ENCODE measurements around the gene ENOX1. TPM values are rescaled to one million over a fixed set of nuclear protein-coding genes. Genes with fewer than 3 reads are reported as not detected.

ENOX1 gene
- total RNA-seq, 1 experiment from 2014 or later: 0.26 TPM

- TF ChIP-seq, protein P1, sequence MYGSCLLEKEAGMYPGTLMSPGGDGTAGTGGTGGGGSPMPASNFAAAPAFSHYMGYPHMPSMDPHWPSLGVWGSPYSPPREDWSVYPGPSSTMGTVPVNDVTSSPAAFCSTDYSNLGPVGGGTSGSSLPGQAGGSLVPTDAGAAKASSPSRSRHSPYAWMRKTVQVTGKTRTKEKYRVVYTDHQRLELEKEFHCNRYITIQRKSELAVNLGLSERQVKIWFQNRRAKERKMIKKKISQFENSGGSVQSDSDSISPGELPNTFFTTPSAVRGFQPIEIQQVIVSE (CRISPR knock-in tag; IDR thresholded peaks at IDR 0.05; ENCODE audit: borderline replicate concordance): no peak
- no peak for TF ChIP-seq IRF2 (CRISPR knock-in tag; IDR thresholded peaks at IDR 0.05; ENCODE audit: borderline replicate concordance, low read depth)
- TF ChIP-seq ERG (CRISPR knock-in tag; IDR thresholded peaks at IDR 0.05): no peak
These were observed 302.8 kb downstream of the ENOX1 start (continued) for GRCh38 chr13:43483930-43484329.

GRCh38 chr13:43482641-43483040 lies 304.1 kb downstream of the ENOX1 start:
- H3K27ac Mint-ChIP-seq: no peak overlapping the region
- H3K4me3 Mint-ChIP-seq: no peak overlapping the region
- no peaks in the 10 kb centered on the region for H3K4me1 Mint-ChIP-seq
- CTCF ChIA-PET: no interaction called here
- TF ChIP-seq NFE2L1 (CRISPR knock-in tag; IDR thresholded peaks at IDR 0.05): no peak
- no peak for TF ChIP-seq ELF4 (CRISPR knock-in tag; IDR thresholded peaks at IDR 0.05; ENCODE audit: low read depth)
- no peak for TF ChIP-seq GABPB1 (CRISPR knock-in tag; IDR thresholded peaks at IDR 0.05)
- no peak for TF ChIP-seq ERG (CRISPR knock-in tag; IDR thresholded peaks at IDR 0.05)
- DNase-seq (ENCODE audit: low spot score) (no peak), ATAC-seq (no peak)
- H3K27me3 Mint-ChIP-seq (ENCODE audit: low read depth): no peaks in the 10 kb centered on the region
- H3K9me3 Mint-ChIP-seq: no peaks in the 10 kb centered on the region
- no peaks in the 10 kb centered on the region for H3K36me3 Mint-ChIP-seq
- POLR2A ChIA-PET: no interaction called here

GRCh38 chr13:43482026-43482425 lies 304.7 kb downstream of the ENOX1 start:
- H3K4me3 Mint-ChIP-seq: no peak overlapping the region
- H3K27me3 Mint-ChIP-seq (ENCODE audit: low read depth): no peaks in the 10 kb centered on the region
- DNase-seq (ENCODE audit: low spot score) (no peak), ATAC-seq (no peak)
- no peaks in the 10 kb centered on the region for H3K9me3 Mint-ChIP-seq
- H3K27ac Mint-ChIP-seq: no peak overlapping the region
- POLR2A ChIA-PET: no interaction called here
- no peaks in the 10 kb centered on the region for H3K4me1 Mint-ChIP-seq
- CTCF ChIA-PET: no interaction called here
- H3K36me3 Mint-ChIP-seq: no peaks in the 10 kb centered on the region
- TF ChIP-seq ZSCAN18 (CRISPR knock-in tag; IDR thresholded peaks at IDR 0.05): no peak
- TF ChIP-seq PRDM15 (CRISPR knock-in tag; IDR thresholded peaks at IDR 0.05): no peak
- TF ChIP-seq, protein P2, sequence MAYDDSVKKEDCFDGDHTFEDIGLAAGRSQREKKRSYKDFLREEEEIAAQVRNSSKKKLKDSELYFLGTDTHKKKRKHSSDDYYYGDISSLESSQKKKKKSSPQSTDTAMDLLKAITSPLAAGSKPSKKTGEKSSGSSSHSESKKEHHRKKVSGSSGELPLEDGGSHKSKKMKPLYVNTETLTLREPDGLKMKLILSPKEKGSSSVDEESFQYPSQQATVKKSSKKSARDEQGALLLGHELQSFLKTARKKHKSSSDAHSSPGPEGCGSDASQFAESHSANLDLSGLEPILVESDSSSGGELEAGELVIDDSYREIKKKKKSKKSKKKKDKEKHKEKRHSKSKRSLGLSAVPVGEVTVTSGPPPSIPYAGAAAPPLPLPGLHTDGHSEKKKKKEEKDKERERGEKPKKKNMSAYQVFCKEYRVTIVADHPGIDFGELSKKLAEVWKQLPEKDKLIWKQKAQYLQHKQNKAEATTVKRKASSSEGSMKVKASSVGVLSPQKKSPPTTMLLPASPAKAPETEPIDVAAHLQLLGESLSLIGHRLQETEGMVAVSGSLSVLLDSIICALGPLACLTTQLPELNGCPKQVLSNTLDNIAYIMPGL (CRISPR knock-in tag; IDR thresholded peaks at IDR 0.05): no peak
- no peak for TF ChIP-seq ZNF232 (CRISPR knock-in tag; IDR thresholded peaks at IDR 0.05)
- TF ChIP-seq GTF2I (CRISPR knock-in tag; conservative IDR thresholded peaks at IDR 0.05): no peak
- TF ChIP-seq, protein P3, sequence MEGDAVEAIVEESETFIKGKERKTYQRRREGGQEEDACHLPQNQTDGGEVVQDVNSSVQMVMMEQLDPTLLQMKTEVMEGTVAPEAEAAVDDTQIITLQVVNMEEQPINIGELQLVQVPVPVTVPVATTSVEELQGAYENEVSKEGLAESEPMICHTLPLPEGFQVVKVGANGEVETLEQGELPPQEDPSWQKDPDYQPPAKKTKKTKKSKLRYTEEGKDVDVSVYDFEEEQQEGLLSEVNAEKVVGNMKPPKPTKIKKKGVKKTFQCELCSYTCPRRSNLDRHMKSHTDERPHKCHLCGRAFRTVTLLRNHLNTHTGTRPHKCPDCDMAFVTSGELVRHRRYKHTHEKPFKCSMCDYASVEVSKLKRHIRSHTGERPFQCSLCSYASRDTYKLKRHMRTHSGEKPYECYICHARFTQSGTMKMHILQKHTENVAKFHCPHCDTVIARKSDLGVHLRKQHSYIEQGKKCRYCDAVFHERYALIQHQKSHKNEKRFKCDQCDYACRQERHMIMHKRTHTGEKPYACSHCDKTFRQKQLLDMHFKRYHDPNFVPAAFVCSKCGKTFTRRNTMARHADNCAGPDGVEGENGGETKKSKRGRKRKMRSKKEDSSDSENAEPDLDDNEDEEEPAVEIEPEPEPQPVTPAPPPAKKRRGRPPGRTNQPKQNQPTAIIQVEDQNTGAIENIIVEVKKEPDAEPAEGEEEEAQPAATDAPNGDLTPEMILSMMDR (IDR thresholded peaks at IDR 0.05): no peak
- no peak for TF ChIP-seq AR (CRISPR knock-in tag; IDR thresholded peaks at IDR 0.05)
- no peak for TF ChIP-seq GABPB1 (CRISPR knock-in tag; IDR thresholded peaks at IDR 0.05)
- no peak for TF ChIP-seq ZNF423 (CRISPR knock-in tag; IDR thresholded peaks at IDR 0.05)
- TF ChIP-seq IRF1 (CRISPR knock-in tag; IDR thresholded peaks at IDR 0.05): no peak
- no peak for TF ChIP-seq CREM (CRISPR knock-in tag; IDR thresholded peaks at IDR 0.05)
- no peak for TF ChIP-seq NFYB (CRISPR knock-in tag; conservative IDR thresholded peaks at IDR 0.05; ENCODE audit: low read depth)
- TF ChIP-seq IRF2 (CRISPR knock-in tag; IDR thresholded peaks at IDR 0.05; ENCODE audit: borderline replicate concordance, low read depth): no peak
